ENCODE measurements around the gene FAM9C.

FAM9C gene

DNA sequence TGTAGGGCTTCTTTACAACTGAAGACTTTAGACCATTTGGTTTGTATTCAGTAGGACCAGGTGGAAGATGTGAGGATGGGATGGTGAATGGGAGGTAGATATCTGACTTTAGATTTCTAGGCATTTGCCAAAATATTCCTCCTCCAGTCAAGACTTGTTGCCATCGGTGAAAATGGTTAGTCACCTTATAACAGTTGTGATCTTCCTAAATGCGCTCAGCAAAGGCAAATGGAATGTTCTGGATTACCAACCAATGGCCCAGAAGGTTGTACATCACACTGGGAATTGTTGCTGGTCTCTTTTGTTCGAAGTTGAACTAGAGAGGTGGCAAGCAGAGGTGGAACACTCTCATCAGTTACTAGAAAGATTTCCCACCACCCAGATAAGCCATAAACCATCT is 35.6 kb downstream of the FAM9C start:
- Histone ChIP-seq H3K27me3 (ENCODE audit: low read depth, low read length) (no peaks in the 10 kb centered on the region), H3K79me2 (ENCODE audit: low read length) (no peaks in the 10 kb centered on the region), H3K9ac (ENCODE audit: low read length) (peak overlapping the region; percentile 74), H3K4me3 (ENCODE audit: low read length) (no peak overlapping the region), H3K4me1 (ENCODE audit: low read length) (peaks cover 63% of the 10 kb centered on the region), H3K4me2 (ENCODE audit: low read length) (peak overlapping the region; percentile 74), H4K20me1 (ENCODE audit: insufficient read depth, low read length) (no peaks in the 10 kb centered on the region), H3K27ac (ENCODE audit: low read length) (peak overlapping the region; percentile 97), H3K36me3 (replicated peaks; ENCODE audit: low read depth, low read length) (no peaks in the 10 kb centered on the region), H2AFZ (ENCODE audit: low read depth, low read length) (no peak overlapping the region), H3K9me3 (ENCODE audit: insufficient read depth, low read length) (no peaks in the 10 kb centered on the region)
- no peak for TF ChIP-seq EZH2phosphoT487 (IDR thresholded peaks at IDR 0.05; ENCODE audit: low read depth)
- TF ChIP-seq, protein P1, sequence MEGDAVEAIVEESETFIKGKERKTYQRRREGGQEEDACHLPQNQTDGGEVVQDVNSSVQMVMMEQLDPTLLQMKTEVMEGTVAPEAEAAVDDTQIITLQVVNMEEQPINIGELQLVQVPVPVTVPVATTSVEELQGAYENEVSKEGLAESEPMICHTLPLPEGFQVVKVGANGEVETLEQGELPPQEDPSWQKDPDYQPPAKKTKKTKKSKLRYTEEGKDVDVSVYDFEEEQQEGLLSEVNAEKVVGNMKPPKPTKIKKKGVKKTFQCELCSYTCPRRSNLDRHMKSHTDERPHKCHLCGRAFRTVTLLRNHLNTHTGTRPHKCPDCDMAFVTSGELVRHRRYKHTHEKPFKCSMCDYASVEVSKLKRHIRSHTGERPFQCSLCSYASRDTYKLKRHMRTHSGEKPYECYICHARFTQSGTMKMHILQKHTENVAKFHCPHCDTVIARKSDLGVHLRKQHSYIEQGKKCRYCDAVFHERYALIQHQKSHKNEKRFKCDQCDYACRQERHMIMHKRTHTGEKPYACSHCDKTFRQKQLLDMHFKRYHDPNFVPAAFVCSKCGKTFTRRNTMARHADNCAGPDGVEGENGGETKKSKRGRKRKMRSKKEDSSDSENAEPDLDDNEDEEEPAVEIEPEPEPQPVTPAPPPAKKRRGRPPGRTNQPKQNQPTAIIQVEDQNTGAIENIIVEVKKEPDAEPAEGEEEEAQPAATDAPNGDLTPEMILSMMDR (IDR thresholded peaks at IDR 0.05; ENCODE audit: low read depth, low read length): no peak

DNA sequence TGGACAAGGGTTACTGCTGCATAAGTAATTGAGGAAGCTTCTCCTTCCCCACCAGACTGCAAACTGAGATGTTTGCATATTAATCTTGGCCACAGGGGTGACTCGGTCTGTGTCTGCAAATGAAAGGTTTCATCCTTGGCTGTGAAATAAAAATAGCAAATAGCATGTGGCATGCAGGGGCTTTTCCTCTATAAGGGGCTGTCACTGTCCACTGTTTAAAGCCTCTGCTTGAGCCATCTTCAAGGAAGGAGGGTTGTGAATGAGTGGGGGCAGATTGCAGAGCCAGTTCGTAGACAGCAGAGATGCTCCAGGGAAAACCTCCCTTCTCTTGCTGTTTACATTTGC is 36.3 kb downstream of the FAM9C start:
- Histone ChIP-seq H3K9me3 (ENCODE audit: insufficient read depth, low read length) (no peaks in the 10 kb centered on the region), H2AFZ (ENCODE audit: low read depth, low read length) (no peak overlapping the region), H3K9ac (ENCODE audit: low read length) (peak overlapping the region; percentile 74), H3K79me2 (ENCODE audit: low read length) (no peaks in the 10 kb centered on the region), H3K4me3 (ENCODE audit: low read length) (peak overlapping the region; percentile 24; the same call in 1 of the 2 replicates), H3K36me3 (replicated peaks; ENCODE audit: low read depth, low read length) (no peaks in the 10 kb centered on the region), H3K27me3 (ENCODE audit: low read depth, low read length) (no peaks in the 10 kb centered on the region), H4K20me1 (ENCODE audit: insufficient read depth, low read length) (no peaks in the 10 kb centered on the region), H3K4me1 (ENCODE audit: low read length) (peaks cover 64% of the 10 kb centered on the region), H3K4me2 (ENCODE audit: low read length) (peak overlapping the region; percentile 74), H3K27ac (ENCODE audit: low read length) (peak overlapping the region; percentile 97)
- TF ChIP-seq, protein P1 (IDR thresholded peaks at IDR 0.05; ENCODE audit: low read depth, low read length): no peak
- no peak for TF ChIP-seq EZH2phosphoT487 (IDR thresholded peaks at IDR 0.05; ENCODE audit: low read depth)

DNA sequence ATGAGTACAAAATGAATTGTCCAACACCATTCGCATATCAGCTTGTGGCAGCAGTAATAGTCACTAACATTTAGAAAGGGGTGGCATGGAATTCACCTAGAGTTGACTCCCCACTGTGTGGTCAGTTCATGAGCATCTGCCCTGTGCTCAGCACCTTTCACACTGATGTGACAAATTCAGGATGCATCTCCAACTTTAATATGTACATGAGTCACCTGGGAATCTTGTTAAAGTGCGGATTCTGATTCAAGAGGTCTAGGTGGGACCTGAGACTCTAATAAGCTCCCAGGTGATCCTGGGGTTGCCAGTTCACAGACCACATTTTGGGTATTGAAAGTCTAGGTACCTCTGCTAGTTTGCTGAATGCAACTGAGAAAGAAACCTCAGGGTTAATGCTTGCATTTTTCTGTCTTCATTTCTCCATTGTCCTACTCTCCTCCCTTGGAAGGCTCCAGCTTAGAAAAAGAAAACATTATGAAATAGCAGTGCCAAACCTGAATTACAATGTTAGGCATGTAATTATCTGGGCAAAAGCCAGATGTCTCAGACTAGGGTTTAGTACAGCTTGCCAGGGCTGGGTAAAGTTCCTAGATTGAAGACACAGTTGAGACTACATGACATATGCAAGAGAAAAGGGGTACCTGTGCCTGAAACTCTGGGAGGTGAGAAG is 36.8 kb downstream of the FAM9C start:
- Histone ChIP-seq H3K4me2 (ENCODE audit: low read length) (peak overlapping the region; percentile 74), H3K4me3 (ENCODE audit: low read length) (peak overlapping the region; percentile 24), H3K9ac (ENCODE audit: low read length) (peak overlapping the region; percentile 74), H2AFZ (ENCODE audit: low read depth, low read length) (no peak overlapping the region), H3K9me3 (ENCODE audit: insufficient read depth, low read length) (no peaks in the 10 kb centered on the region), H3K4me1 (ENCODE audit: low read length) (peaks cover 64% of the 10 kb centered on the region), H3K27me3 (ENCODE audit: low read depth, low read length) (no peaks in the 10 kb centered on the region), H3K79me2 (ENCODE audit: low read length) (no peaks in the 10 kb centered on the region), H4K20me1 (ENCODE audit: insufficient read depth, low read length) (no peaks in the 10 kb centered on the region), H3K36me3 (replicated peaks; ENCODE audit: low read depth, low read length) (no peaks in the 10 kb centered on the region), H3K27ac (ENCODE audit: low read length) (peak overlapping the region; percentile 97)
- TF ChIP-seq EZH2phosphoT487 (IDR thresholded peaks at IDR 0.05; ENCODE audit: low read depth): no peak
- TF ChIP-seq, protein P1 (IDR thresholded peaks at IDR 0.05; ENCODE audit: low read depth, low read length): no peak

DNA sequence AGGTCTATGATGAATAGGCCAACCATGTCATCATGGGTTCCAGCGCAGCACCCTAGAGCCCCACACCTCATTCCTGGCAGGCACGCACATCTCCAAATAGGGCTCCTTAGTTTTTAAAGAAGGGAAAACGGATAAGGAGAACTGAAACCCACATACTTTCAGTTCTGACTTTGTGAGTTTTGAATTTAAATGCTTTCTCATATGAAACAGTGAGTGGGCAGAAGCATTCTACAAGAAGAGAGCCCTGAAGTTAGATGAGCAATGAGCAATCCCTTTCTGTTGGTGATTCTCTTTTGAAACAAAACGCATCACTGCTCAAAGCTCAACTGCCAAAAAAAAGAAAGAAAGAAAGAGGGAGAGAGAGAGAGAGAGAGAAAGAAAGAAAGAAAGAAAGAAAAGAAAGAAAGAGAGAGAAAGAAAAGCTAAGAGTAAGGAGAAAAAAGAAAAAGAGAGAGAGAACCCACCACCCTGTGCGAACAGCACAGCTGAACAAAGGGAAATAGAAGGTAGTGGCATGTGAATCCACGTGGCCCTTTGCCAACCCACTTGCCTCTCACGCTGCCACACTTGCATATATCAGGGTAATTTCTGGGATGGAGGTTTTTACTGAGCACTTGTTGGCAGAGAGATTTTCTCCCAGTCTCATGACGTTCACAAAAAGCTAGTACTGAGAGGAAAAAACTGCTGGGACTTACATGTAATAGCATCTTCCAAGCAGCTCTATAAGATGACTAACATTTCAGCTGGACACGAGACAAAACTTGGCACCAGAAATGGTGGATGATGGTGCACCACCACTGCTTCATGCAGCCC is 38.6 kb downstream of the FAM9C start:
- peaks cover 82% of the 10 kb centered on the region for H3K4me1 ChIP-seq (ENCODE audit: low read length)
- H3K36me3 ChIP-seq (replicated peaks; ENCODE audit: low read depth, low read length): no peaks in the 10 kb centered on the region
- TF ChIP-seq EZH2phosphoT487 (IDR thresholded peaks at IDR 0.05; ENCODE audit: low read depth): no peak
- TF ChIP-seq, protein P1 (IDR thresholded peaks at IDR 0.05; ENCODE audit: low read depth, low read length): no peak
- no peaks in the 10 kb centered on the region for H4K20me1 ChIP-seq (ENCODE audit: insufficient read depth, low read length)
- H3K4me2 ChIP-seq (ENCODE audit: low read length): peak overlapping the region; percentile 74
- peak overlapping the region; percentile 74 for H3K9ac ChIP-seq (ENCODE audit: low read length)
- H3K79me2 ChIP-seq (ENCODE audit: low read length): no peaks in the 10 kb centered on the region
- no peaks in the 10 kb centered on the region for H3K27me3 ChIP-seq (ENCODE audit: low read depth, low read length)
- peak overlapping the region; percentile 55 for H3K4me3 ChIP-seq (ENCODE audit: low read length)
- H2AFZ ChIP-seq (ENCODE audit: low read depth, low read length): no peak overlapping the region
- H3K9me3 ChIP-seq (ENCODE audit: insufficient read depth, low read length): no peaks in the 10 kb centered on the region
- peak overlapping the region; percentile 97 for H3K27ac ChIP-seq (ENCODE audit: low read length)

Data from OCI-LY3 (cell line).